ENCODE results near the gene CARTPT. TPM values are rescaled to one million over a fixed set of nuclear protein-coding genes. Genes with fewer than 3 reads are reported as not detected.

The CARTPT gene
- total and polyA plus RNA-seq, 9 of the 15 experiments (the other 6 are each of a cell fraction or from before 2014, with no cell fraction given): not detected

GRCh38 chr5:71769287-71769686 lies 50.2 kb downstream of the CARTPT start (continued):
- TF ChIP-seq REST (IDR thresholded peaks at IDR 0.05; ENCODE audit: borderline replicate concordance) (no peak), REST (CRISPR knock-in tag; IDR thresholded peaks at IDR 0.05; ENCODE audit: low read depth) (no peak), NR2F6 (CRISPR knock-in tag; IDR thresholded peaks at IDR 0.05) (no peak), TAF7 (tag; IDR thresholded peaks at IDR 0.05) (no peak), SPI1 (IDR thresholded peaks at IDR 0.05; ENCODE audit: borderline replicate concordance, low read depth, low read length) (no peak), LEF1 (IDR thresholded peaks at IDR 0.05) (no peak), SMARCA5 (IDR thresholded peaks at IDR 0.05) (no peak), ELF1 (tag; IDR thresholded peaks at IDR 0.05) (no peak)

Data from K562 (cell line).